Upper lobe of left lung (tissue), 4 donors: Measurements from ENCODE around the gene MAGI2.

Experiments used
- POLR2A ChIP-seq, 4 donors: fragments of 450-650 bp; IDR thresholded peaks; one replicate each; pipeline ENCODE4 v1.5.1; 2016 to 2017; ENCODE audit warnings: antibody characterized with exemption in 4 of 4, mild to moderate bottlenecking in 2 of 4
- POLR2AphosphoS5 ChIP-seq, 2 donors: sonication (generic); formaldehyde crosslinking; IDR thresholded peaks; one replicate each; pipeline ENCODE4 v1.5.1; 2017; ENCODE audit warnings: antibody characterized with exemption in 2 of 2
- TF ChIP-seq, protein P1 (sequence below), 6 experiments: fragments of 450-650 bp in 4 of 6; fragments of 200-600 bp in 2 of 6; sonication (generic) in 2 of 6; IDR thresholded peaks; one replicate each; pipeline ENCODE4 v1.5.1; 2016 to 2019; ENCODE audit warnings: antibody characterized with exemption in 6 of 6

DNA sequence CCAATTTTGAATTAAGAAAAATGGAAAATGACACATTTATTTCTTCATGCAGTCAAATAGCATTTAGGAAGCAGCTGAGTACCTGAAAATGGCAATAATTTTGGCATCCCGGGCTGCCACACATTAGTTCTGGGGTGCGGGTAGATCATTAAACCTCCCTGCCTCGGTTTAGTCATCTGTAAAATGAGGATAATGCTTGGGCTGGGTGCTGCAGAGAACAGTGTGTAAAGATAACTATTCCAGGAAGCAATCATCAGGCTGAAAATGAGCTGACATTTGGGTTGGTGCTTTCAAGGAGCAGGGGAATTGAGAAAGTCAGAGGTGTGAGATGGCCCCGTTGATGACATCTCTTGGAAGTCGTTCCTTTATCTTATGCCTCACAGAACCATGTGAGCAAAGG is 887.7 kb downstream of the MAGI2 start:
- TF ChIP-seq, protein P1, sequence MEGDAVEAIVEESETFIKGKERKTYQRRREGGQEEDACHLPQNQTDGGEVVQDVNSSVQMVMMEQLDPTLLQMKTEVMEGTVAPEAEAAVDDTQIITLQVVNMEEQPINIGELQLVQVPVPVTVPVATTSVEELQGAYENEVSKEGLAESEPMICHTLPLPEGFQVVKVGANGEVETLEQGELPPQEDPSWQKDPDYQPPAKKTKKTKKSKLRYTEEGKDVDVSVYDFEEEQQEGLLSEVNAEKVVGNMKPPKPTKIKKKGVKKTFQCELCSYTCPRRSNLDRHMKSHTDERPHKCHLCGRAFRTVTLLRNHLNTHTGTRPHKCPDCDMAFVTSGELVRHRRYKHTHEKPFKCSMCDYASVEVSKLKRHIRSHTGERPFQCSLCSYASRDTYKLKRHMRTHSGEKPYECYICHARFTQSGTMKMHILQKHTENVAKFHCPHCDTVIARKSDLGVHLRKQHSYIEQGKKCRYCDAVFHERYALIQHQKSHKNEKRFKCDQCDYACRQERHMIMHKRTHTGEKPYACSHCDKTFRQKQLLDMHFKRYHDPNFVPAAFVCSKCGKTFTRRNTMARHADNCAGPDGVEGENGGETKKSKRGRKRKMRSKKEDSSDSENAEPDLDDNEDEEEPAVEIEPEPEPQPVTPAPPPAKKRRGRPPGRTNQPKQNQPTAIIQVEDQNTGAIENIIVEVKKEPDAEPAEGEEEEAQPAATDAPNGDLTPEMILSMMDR (IDR thresholded peaks at IDR 0.05), result no peak
- TF ChIP-seq POLR2A (IDR thresholded peaks at IDR 0.05), result no peak
- no peak for TF ChIP-seq POLR2AphosphoS5 (IDR thresholded peaks at IDR 0.05)
